ENCODE measurements around the gene PDE8A. TPM values are rescaled to one million over a fixed set of nuclear protein-coding genes. Genes with fewer than 3 reads are reported as not detected.

Gene PDE8A
- polyA plus RNA-seq, 3 donors from 2014 or later, result 0.87 to 3.4 (median 2.4) TPM

GRCh38 chr15:85019815-85020590 lies 38.3 kb downstream of the PDE8A start:
- Mint-ChIP-seq H3K36me3 (no peaks in the 10 kb centered on the region), H3K4me3 (no peak overlapping the region), H3K4me1 (peaks cover 29 to 31% of the 10 kb centered on the region in 2 donors), H3K9me3 (no peaks in the 10 kb centered on the region), H3K27me3 (ENCODE audit: low read depth in 3 of 3) (peaks cover 0 to 3% (median 1%) of the 10 kb centered on the region in 3 donors), H3K27ac (peak overlapping the region in 2 of 6 donors; percentile 30 to 32)
- no peak for DNase-seq

GRCh38 chr15:85021409-85021808 lies 39.8 kb downstream of the PDE8A start:
- Mint-ChIP-seq H3K4me1 (peaks cover 38 to 41% of the 10 kb centered on the region in 2 donors), H3K27ac (peak overlapping the region in 1 of 6 donors; percentile 15)

GRCh38 chr15:85022860-85023403 lies 41.3 kb downstream of the PDE8A start:
- Mint-ChIP-seq H3K27me3 (ENCODE audit: low read depth in 3 of 3) (peaks cover 0 to 3% (median 0%) of the 10 kb centered on the region in 3 donors), H3K4me3 (no peak overlapping the region), H3K9me3 (no peaks in the 10 kb centered on the region), H3K27ac (no peak overlapping the region), H3K36me3 (no peaks in the 10 kb centered on the region), H3K4me1 (peaks cover 47 to 53% of the 10 kb centered on the region in 2 donors)
- DNase-seq, result no peak

More at GRCh38 chr15:85021409-85021808, 39.8 kb downstream of the PDE8A start:
- H3K36me3 Mint-ChIP-seq, result no peaks in the 10 kb centered on the region
- H3K4me3 Mint-ChIP-seq, result no peak overlapping the region
- DNase-seq, result no peak
- H3K27me3 Mint-ChIP-seq (ENCODE audit: low read depth in 3 of 3), result peaks cover 0 to 3% (median 1%) of the 10 kb centered on the region in 3 donors
- no peaks in the 10 kb centered on the region for H3K9me3 Mint-ChIP-seq

- no peaks in the 10 kb centered on the region for H3K36me3 Mint-ChIP-seq
- H3K4me3 Mint-ChIP-seq, result peak overlapping the region in 2 of 5 donors; percentile 6 to 34
- no peak for DNase-seq
- peaks cover 47 to 57% of the 10 kb centered on the region in 2 donors for H3K4me1 Mint-ChIP-seq
- peak overlapping the region in 3 of 6 donors; percentile 0 to 10 (median 3) for H3K27ac Mint-ChIP-seq
- no peaks in the 10 kb centered on the region for H3K9me3 Mint-ChIP-seq
- H3K27me3 Mint-ChIP-seq (ENCODE audit: low read depth in 3 of 3), result peaks cover 0 to 1% (median 0%) of the 10 kb centered on the region in 3 donors
Observed at GRCh38 chr15:85024003-85024402, 42.3 kb downstream of the PDE8A start.

GRCh38 chr15:85024509-85025336 lies 43.1 kb downstream of the PDE8A start:
- Mint-ChIP-seq H3K4me3 (peak overlapping the region in 3 of 5 donors; percentile 1 to 34 (median 6)), H3K27me3 (ENCODE audit: low read depth in 3 of 3) (no peaks in the 10 kb centered on the region), H3K27ac (peak overlapping the region in 3 of 6 donors; percentile 0 to 28 (median 3)), H3K36me3 (no peaks in the 10 kb centered on the region), H3K4me1 (peaks cover 51 to 58% of the 10 kb centered on the region in 2 donors), H3K9me3 (no peaks in the 10 kb centered on the region)
- no peak for DNase-seq

- no peak for DNase-seq
- H3K4me1 Mint-ChIP-seq, result peaks cover 54 to 62% of the 10 kb centered on the region in 2 donors
- no peaks in the 10 kb centered on the region for H3K9me3 Mint-ChIP-seq
- H3K27ac Mint-ChIP-seq, result peak overlapping the region in 1 of 6 donors; percentile 13
- H3K4me3 Mint-ChIP-seq, result no peak overlapping the region
- H3K36me3 Mint-ChIP-seq, result no peaks in the 10 kb centered on the region
- no peaks in the 10 kb centered on the region for H3K27me3 Mint-ChIP-seq (ENCODE audit: low read depth in 3 of 3)
Observed at GRCh38 chr15:85025516-85026251, 44.0 kb downstream of the PDE8A start.

- no peak for DNase-seq
- no peaks in the 10 kb centered on the region for H3K9me3 Mint-ChIP-seq
- H3K27me3 Mint-ChIP-seq (ENCODE audit: low read depth in 3 of 3), result no peaks in the 10 kb centered on the region
- H3K4me3 Mint-ChIP-seq, result no peak overlapping the region
- peaks cover 55 to 70% of the 10 kb centered on the region in 2 donors for H3K4me1 Mint-ChIP-seq
- H3K36me3 Mint-ChIP-seq, result no peaks in the 10 kb centered on the region
- H3K27ac Mint-ChIP-seq, result peak overlapping the region in 2 of 6 donors; percentile 13 to 50
Observed at GRCh38 chr15:85026304-85027032, 44.8 kb downstream of the PDE8A start.

GRCh38 chr15:85027033-85027380 lies 45.4 kb downstream of the PDE8A start:
- H3K4me1 Mint-ChIP-seq, result peaks cover 61 to 75% of the 10 kb centered on the region in 2 donors
- no peaks in the 10 kb centered on the region for H3K36me3 Mint-ChIP-seq
- no peak for DNase-seq
- H3K27me3 Mint-ChIP-seq (ENCODE audit: low read depth in 3 of 3), result no peaks in the 10 kb centered on the region
- no peak overlapping the region for H3K4me3 Mint-ChIP-seq
- peak overlapping the region in 1 of 6 donors; percentile 50 for H3K27ac Mint-ChIP-seq
- H3K9me3 Mint-ChIP-seq, result no peaks in the 10 kb centered on the region

GRCh38 chr15:85027421-85027820 lies 45.8 kb downstream of the PDE8A start:
- peak overlapping the region in 1 of 6 donors; percentile 50 for H3K27ac Mint-ChIP-seq
- no peak overlapping the region for H3K4me3 Mint-ChIP-seq
- no peak for DNase-seq
- no peaks in the 10 kb centered on the region for H3K9me3 Mint-ChIP-seq
- no peaks in the 10 kb centered on the region for H3K27me3 Mint-ChIP-seq (ENCODE audit: low read depth in 3 of 3)
- no peaks in the 10 kb centered on the region for H3K36me3 Mint-ChIP-seq
- H3K4me1 Mint-ChIP-seq, result peaks cover 62 to 78% of the 10 kb centered on the region in 2 donors

GRCh38 chr15:85028416-85028815 lies 46.8 kb downstream of the PDE8A start:
- Mint-ChIP-seq H3K27me3 (ENCODE audit: low read depth in 3 of 3) (no peaks in the 10 kb centered on the region), H3K27ac (no peak overlapping the region), H3K36me3 (no peaks in the 10 kb centered on the region), H3K4me1 (peaks cover 61 to 84% of the 10 kb centered on the region in 2 donors), H3K9me3 (no peaks in the 10 kb centered on the region), H3K4me3 (no peak overlapping the region)
- no peak for DNase-seq

GRCh38 chr15:85029221-85029620 lies 47.6 kb downstream of the PDE8A start:
- Mint-ChIP-seq H3K27me3 (ENCODE audit: low read depth in 3 of 3) (no peaks in the 10 kb centered on the region), H3K36me3 (no peaks in the 10 kb centered on the region), H3K9me3 (no peaks in the 10 kb centered on the region), H3K27ac (peak overlapping the region in 1 of 6 donors; percentile 43), H3K4me1 (peaks cover 55 to 78% of the 10 kb centered on the region in 2 donors), H3K4me3 (peak overlapping the region in 1 of 5 donors; percentile 0)
- DNase-seq, result no peak

- no peaks in the 10 kb centered on the region for H3K9me3 Mint-ChIP-seq
- DNase-seq, result peak; percentile 15 to 18 (median 16)
- no peaks in the 10 kb centered on the region for H3K27me3 Mint-ChIP-seq (ENCODE audit: low read depth in 3 of 3)
- H3K4me3 Mint-ChIP-seq, result peak overlapping the region; percentile 36 to 65 (median 55)
- peaks cover 46 to 66% of the 10 kb centered on the region in 2 donors for H3K4me1 Mint-ChIP-seq
- peak overlapping the region; percentile 37 to 78 (median 55) for H3K27ac Mint-ChIP-seq
- no peaks in the 10 kb centered on the region for H3K36me3 Mint-ChIP-seq
Observed at GRCh38 chr15:85030301-85030929, 48.8 kb downstream of the PDE8A start.

Data from immature natural killer cell (primary cell).